ENCODE results near the gene LMF1.

The LMF1 gene

DNA sequence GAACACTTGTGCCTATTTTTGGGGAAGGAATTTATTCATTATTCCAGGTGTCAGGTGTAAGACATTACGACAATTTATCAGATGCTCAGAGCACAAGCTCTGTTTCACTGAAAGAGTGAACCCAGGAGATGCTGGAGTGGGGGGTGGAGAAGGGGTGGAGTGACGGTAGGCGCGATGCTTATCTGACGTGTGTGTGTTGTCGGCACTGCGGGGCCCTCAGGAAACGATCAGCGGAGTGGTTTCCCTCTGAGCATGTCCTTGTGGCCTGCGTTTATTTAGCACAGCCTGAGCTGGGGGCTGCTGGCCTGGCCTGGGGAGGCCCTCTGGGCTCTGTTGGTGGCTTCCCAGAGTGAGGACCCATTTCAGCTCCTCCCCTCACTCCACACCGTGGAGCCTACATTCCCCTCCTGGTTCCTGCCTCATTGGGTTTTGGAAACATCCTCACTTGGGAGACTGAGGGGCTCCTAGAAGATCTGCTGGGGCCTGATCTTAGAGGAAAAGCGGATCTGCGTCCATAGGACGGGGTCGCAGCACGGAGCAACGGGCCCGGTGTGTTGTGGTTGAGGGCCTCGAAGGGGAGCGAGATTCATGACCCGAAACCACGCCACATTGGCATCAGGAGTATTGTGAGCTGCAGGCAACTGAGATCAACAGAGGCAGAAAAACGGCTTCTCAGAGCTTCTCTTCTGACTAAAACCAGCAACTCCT, 151.3 kb downstream of the LMF1 start:
- no peak for DNase-seq

DNA sequence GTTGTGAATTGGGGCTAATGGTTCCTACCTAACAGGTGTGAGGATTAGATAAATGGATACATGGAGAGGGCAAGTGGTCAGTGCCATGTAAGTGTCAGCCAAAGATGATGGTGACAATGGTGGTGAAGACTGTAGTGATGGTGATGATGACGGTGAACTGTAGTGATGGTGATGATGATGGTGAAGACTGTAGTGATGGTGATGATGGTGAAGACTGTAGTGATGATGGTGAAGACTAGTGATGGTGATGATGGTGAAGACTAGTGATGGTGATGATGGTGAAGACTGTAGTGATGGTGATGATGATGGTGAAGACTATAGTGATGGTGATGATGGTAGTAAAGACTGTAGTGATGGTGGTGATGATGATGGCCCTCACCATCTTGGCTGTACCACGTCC, 152.2 kb downstream of the LMF1 start:
- no peak for DNase-seq

DNA sequence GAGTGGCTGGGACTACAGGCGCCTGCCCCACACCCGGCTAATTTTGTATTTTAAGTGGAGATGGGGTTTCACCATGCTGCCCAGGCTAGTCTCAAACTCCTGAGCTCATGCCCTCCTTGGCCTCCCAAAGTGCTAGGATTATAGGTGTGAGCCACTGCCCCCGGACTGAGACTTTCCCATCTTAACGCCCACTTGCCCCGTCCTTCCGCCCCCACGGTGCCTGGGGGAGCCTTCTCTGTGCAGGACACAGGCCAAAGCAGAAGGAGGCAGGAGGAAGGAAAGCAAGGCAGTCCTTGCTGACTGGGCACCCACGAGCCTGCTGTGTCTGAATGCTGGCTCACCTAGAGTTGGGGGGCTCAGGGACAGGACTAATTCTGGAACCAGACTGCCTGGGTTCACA, 152.7 kb downstream of the LMF1 start:
- no peak for DNase-seq

DNA sequence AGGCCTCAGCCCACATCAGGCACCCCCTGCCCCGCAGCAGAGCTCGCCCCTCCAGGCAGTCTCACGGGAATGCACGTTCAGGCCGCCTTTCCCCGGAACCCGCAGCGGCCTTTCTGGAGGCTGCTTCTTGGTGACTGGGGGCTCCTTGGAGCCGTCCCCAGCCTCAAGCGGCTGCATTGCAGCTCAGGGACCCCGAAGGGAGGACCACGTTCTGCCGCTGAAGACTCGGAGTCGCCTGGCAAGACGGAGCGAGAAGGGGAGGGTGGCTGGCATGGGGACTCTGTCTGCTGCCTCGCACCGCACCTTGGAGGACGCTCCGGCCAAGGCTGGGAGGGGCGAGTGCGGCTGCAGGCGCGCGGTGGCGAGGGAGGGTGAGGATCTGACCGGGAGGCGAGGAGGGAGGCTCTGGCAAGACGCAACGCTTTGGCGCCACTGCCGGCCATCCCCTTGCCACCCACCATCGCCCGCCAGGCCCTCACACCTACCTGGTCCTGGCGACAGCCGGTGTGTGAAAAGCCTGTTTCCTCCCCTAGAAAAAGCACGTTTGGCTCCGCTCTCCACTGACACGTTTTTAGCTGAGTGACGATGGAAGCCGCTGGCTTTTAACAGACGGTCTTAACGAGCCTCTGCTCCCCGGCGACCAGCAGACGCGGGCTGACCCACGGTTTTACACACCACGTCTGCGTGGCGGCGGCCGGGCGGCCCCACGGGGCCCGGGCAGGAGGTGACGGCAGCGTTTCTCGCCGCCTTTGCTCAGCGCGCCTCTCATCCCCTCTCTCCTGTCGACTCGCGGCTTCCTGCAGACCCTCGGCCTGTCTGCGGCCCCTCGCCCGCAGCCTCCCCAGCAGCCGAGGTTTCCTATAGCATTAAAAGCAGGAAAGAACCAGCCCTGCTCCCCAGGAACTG, 153.5 kb downstream of the LMF1 start:
- DNase-seq = no peak

DNA sequence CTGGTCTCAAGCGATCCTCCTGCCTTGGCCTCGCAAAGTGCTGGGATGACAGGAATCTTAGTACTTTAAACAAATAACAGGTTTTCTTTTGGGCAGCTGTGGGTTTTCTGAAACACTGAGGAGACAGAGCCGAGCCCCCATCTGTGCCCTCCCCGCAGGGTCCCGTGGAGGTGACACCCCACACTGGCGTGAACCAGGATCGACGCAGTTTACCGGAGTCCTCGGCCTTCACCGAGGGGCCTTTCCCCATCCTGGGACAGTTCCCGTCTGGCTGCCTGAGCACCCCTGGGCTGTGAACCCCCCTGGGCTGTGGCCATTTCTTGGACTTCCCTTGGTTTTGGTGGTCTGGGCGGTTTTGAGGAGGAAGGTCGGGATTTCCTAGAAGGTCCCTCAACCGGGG, 154.9 kb downstream of the LMF1 start:
- no peak for DNase-seq

DNA sequence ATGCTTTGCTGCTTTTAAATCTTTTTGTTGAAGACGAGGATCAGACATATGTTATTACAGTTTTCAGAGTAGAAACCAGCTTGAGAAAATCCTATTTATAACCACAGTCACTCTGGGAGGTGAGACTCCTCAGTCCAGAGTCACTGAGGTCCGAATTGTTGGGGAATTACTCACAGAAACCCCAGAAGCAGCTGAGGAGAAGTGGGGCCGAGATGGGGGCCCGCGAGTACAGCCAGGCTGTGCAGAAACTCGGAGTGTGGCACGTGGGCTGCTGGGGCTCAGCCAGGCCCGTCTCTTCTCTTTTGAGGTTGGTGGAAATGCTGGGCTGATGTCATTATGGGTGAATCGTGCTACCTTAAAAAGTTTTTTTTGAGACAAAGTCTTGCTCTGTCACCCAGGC, 155.8 kb downstream of the LMF1 start:
- peak; percentile 78 for DNase-seq

DNA sequence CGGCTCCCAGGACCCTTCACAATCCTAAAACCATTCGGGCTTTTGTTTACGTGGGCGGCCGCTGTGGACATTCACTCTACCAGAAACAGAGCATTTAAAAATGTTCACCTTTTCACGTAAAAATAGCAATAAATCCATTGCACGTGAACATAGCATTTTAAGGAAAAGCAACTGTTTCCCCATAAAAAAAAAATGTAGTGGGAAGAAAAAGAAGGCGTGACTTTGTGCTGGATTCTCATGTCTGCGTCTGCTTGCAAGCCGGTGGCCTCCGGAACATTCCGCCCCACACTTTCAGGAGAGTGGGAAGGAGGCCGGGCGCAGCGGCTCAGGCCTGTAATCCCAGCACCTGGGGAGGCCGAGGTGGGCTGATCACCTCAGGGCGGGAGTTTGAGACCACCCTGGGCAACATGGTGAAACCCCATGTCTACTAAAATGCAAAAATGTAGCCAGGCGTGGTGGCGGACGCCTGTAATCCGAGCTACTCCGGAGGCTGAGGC, 156.8 kb downstream of the LMF1 start:
- no peak for DNase-seq

DNA sequence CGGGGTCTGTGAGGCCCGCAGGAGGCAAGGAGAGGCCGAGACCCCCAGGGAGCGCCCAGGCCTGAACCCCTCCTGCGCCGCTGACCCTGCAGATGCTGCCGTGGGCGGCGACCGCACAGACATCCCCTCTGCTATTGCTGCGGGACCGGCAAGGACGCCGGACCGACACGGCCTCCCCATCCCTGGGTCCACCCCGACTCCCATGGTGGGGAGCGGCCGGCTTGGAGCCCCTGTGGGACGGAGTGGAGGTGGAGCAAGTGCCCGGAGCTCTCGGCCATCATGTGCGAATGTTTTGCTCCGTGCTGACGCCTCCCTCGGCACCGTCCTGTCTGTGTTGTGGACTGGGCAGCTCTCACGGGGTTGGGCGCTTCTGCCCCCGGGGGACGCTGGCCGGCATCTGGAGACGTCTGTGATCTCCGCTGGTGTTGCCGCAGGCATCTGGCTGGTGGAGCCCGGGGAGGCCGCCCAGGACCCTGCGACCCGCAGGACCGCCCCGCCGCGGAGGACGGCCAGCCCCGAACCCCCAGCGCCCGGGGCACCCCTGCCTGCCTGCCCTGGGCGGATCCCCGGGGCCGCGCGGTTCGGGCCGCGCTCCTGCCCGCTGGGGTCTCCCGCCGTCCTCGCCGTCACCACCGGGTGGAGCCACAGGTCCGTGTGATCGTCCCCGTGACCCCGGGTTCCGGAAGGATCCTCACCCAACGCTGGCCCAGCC, 157.4 kb downstream of the LMF1 start:
- peak; percentile 30 for DNase-seq

DNA sequence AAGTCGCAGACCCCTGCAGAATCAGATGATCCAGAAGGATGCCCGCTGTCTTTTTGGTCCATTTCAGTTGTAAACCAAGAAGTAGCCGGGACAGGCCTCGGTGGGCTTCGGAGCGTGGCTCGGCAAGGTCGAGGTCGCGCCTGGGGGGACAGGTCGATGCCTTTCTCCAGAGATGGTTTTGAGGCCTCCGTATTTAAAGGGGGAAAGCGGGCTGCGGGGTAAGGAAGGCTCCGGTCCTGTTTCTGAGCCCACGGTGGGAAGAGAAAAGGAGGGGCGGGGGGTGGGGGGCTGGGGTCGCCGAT, 162.7 kb downstream of the LMF1 start:
- DNase-seq = no peak

DNA sequence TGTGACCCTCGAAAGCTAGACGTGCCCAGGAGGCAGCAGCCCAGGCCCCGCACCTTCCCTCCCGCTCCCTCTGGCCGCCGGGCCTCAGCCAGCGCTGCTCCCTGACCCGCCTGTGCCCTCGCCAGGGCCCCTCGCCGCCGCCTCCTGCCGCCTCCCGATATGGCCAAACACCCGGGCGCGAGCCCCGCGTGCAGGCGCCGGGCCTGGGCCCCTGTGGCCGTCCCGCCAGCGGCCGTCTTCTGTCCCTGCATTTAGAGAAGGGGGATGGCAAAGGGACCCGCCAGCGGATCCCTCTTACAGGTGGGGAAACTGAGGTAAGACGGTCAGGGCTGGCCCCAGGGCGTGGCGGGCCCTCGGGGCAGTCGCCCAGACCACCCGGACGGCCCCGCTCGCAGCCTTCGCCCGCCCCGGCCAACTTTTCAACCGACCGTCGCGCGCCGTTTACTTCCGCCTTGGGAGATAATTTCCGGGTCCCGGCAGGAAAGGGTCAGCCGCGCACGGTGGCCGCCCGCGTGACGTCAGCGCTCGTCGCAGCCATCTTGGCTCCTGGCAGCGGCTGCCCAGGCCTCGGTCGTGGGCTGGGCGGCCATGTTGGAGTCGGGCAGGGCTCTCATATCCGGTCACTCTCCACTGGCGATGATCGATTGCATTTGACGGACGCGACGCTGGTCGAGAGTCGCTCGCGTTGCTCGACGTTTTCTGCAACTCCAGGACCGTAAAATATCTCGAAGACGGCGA, 163.3 kb downstream of the LMF1 start:
- peak; percentile 91 for DNase-seq

DNA sequence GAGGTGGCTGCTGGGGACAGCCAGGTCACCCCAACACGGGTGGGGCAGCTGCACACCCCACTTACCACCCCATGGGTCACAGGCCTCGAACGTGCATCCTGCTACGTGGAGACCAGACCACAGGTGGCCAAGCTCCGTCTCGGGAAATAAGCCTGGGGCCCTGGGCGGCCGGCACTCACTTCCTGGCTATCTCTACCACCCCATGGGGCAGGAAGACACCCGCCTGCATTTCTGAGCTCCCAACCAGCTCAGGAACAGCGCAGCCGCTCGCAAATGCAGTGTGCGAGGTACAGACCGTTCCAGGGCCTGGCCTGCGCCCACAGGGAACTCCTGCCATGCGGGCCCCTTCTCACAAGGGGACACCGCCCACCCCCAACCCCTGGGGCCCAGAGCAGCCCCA, 165.3 kb downstream of the LMF1 start:
- no peak for DNase-seq

DNA sequence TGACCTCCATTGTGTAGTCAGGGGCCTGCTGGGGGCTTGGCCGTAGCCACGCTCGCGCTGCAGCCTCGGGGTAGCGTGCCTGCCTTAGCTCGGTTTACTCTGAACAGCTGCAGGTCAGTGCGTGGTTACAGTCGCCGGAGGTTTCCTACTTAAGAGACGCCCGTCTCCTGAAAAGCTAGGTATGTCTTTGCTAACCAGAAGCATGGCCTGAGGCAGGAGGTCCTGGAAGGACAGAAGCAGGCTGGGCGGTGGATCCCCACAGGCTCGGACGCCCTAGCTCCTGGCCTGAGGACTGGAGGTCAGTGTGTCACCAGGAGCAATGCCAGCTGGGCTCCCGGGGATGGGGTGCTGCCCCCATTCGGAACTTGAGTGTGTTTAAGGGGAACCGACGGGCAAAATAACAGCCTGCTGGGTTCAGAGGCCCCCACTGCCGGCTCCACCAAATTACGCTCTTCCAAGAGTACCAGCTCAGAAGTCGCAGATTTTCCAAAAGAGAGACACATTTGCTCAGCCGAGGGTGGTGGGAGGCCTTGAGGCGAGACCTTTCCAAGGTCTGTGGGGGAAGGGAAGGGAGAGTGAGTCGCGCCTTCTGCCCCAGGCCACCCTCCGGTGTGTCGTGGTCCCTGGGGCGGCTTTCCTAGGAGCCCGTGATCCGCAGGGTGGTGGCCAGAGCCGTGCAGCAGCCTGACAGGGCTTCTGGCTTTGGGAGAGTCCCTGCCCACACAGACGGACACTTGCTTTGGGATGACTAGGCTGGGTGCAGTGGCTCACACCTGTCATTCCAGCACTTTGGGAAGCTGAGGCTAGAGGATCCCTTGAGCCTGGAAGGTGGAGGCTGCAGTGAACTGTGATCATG, 166.4 kb downstream of the LMF1 start:
- DNase-seq = no peak

DNA sequence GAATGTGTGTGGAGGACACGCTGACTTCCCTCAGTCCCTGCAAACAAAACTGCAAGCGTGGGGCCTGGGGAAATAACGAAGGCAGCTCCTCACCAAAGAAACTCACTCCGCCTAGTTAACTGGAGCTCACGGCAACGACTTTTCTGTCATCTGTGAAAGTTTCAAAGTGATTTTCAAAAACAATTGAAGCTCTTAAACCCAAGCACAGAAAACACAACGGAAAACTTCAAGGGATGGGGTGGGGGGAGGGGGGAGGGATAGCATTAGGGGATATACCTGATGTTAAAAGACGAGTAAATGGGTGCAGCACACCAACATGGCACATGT, 167.1 kb downstream of the LMF1 start:
- DNase-seq = no peak

All from fibroblast of skin of right biceps (primary cell).